GM18870 (cell line): ENCODE results near the gene HOXA1.
A peak's percentile ranks its signal among the peaks of the same experiment; 100 is the strongest.

ENCODE experiments used
- ATAC-seq: cut with Tn5 transposase; IDR thresholded peaks from one replicate; pipeline ENCODE4 v1.9.1; 2021; ENCODE audit warnings: moderate library complexity; ENCODE audit not compliant: unreplicated experiment

HOXA1 gene

GRCh38 chr7:27095897-27096767 lies at the start of gene HOXA1:
TSS of gene HOXA1 (minus strand) at chr7:27096000. CDS start at chr7:27095912, 88 bp downstream.
- peak; percentile 84 for ATAC-seq

- no peak for ATAC-seq
Observed at GRCh38 chr7:27145165-27145913, 49.5 kb upstream of the HOXA1 start.

- no peak for ATAC-seq
Observed at GRCh38 chr7:27144781-27145164, 49.0 kb upstream of the HOXA1 start.

- ATAC-seq: no peak
Observed at GRCh38 chr7:27143950-27144780, 48.4 kb upstream of the HOXA1 start.

- no peak for ATAC-seq
Observed at GRCh38 chr7:27143023-27143949, 47.5 kb upstream of the HOXA1 start, which contains the start of gene HOXA5. TSS of gene HOXA5 (minus strand) at chr7:27143681. CDS start at chr7:27143607, 74 bp downstream.

GRCh38 chr7:27142580-27143022 lies 46.8 kb upstream of the HOXA1 start:
- no peak for ATAC-seq

- no peak for ATAC-seq
Observed at GRCh38 chr7:27141923-27142579, 46.3 kb upstream of the HOXA1 start.

GRCh38 chr7:27141137-27141922 lies 45.5 kb upstream of the HOXA1 start:
- no peak for ATAC-seq

- ATAC-seq: no peak
Observed at GRCh38 chr7:27140126-27140857, 44.5 kb upstream of the HOXA1 start.

- ATAC-seq: no peak
Observed at GRCh38 chr7:27139334-27140125, 43.7 kb upstream of the HOXA1 start.

GRCh38 chr7:27138985-27139333 lies 43.2 kb upstream of the HOXA1 start:
- no peak for ATAC-seq

GRCh38 chr7:27138472-27138871 lies 42.7 kb upstream of the HOXA1 start:
- ATAC-seq: no peak

GRCh38 chr7:27137640-27138315 lies 42.0 kb upstream of the HOXA1 start:
- no peak for ATAC-seq

GRCh38 chr7:27134392-27134791 lies 38.6 kb upstream of the HOXA1 start:
- ATAC-seq: no peak

GRCh38 chr7:27133409-27134231 lies 37.8 kb upstream of the HOXA1 start:
- ATAC-seq: no peak

GRCh38 chr7:27132978-27133377 lies 37.2 kb upstream of the HOXA1 start:
- no peak for ATAC-seq
